IMR-90 (cell line): Measurements from ENCODE around the gene F10. TPM values are rescaled to one million over a fixed set of nuclear protein-coding genes. Genes with fewer than 3 reads are reported as not detected.

Experiments used
- ATAC-seq: fragments of 200-7000 bp; cut with Tn5 transposase; 2 replicates; pipeline ENCODE4 v1.9.1; 2020; ENCODE audit warnings: low read depth, mild to moderate bottlenecking, moderate library complexity
- BruUV-seq: library from RNA; stranded (reverse); fragments of 400-500 nt; replicated peaks from 2 replicates; lab custom pipeline; 2021; lab: Mats Ljungman, UMichigan
- CTCF ChIA-PET: fragments of 300-600 bp; formaldehyde crosslinking; extraction: SDS; loops from one replicate; lab custom pipeline; 2021; ENCODE audit warnings: antibody characterized with exemption; lab: Yijun Ruan, JAX
- POLR2A ChIA-PET: fragments of 300-600 bp; sonication (Branson Sonifier 250); formaldehyde crosslinking; loops from one replicate; lab custom pipeline; 2022; ENCODE audit warnings: antibody characterized with exemption; ENCODE audit not compliant: unreplicated experiment; lab: Charles Lee
- DNase-seq: peaks from one replicate; pipeline ENCODE4 v3.0.0; 2013
- H2AFZ ChIP-seq: replicated peaks from 2 replicates; pipeline ENCODE3; 2013; ENCODE audit warnings: low read length, mild to moderate bottlenecking; ENCODE audit not compliant: poor library complexity
- H2AK5ac ChIP-seq: 2 replicates; pipeline ENCODE4 v1.6.1; 2013; ENCODE audit warnings: low read depth, low read length, inconsistent platforms
- H2AK9ac ChIP-seq: replicated peaks from 2 replicates; pipeline ENCODE3; 2013; ENCODE audit warnings: mild to moderate bottlenecking, low read depth, low read length, moderate library complexity; ENCODE audit not compliant: poor library complexity
- H2BK120ac ChIP-seq: 2 replicates; pipeline ENCODE4 v1.6.1; 2013; ENCODE audit warnings: low read depth, low read length, inconsistent platforms
- H2BK15ac ChIP-seq: 3 replicates; pipeline ENCODE4 v1.6.1; 2013; ENCODE audit warnings: low read depth, low read length, inconsistent platforms
- H2BK20ac ChIP-seq: 2 replicates; pipeline ENCODE4 v1.6.1; 2013; ENCODE audit warnings: low read depth, mild to moderate bottlenecking, inconsistent platforms, low read length, moderate library complexity
- H2BK5ac ChIP-seq: 2 replicates; pipeline ENCODE4 v1.6.1; 2013; ENCODE audit warnings: mild to moderate bottlenecking, low read depth, low read length, inconsistent platforms; ENCODE audit not compliant: poor library complexity, severe bottlenecking
- H3K14ac ChIP-seq: replicated peaks from 2 replicates; pipeline ENCODE4 v1.6.1; 2013; ENCODE audit warnings: low read depth, low read length, inconsistent platforms
- H3K18ac ChIP-seq: 2 replicates; pipeline ENCODE4 v1.6.1; 2013; ENCODE audit warnings: low read depth, low read length, control low read depth
- H3K23ac ChIP-seq: 2 replicates; pipeline ENCODE4 v1.6.1; 2013; ENCODE audit warnings: low read depth, low read length, inconsistent platforms
- H3K27ac ChIP-seq: 2 replicates; pipeline ENCODE4 v1.5.1; 2013; ENCODE audit warnings: mild to moderate bottlenecking, control low read depth, low read length; ENCODE audit not compliant: insufficient read depth
- H3K27me3 ChIP-seq: 2 replicates; pipeline ENCODE4 v1.6.1; 2013; ENCODE audit warnings: low read length; ENCODE audit not compliant: control insufficient read depth, insufficient read depth
- H3K36me3 ChIP-seq: 2 replicates; pipeline ENCODE4 v1.6.1; 2013; ENCODE audit warnings: low read length, mixed read lengths; ENCODE audit not compliant: control insufficient read depth, insufficient read depth
- H3K4ac ChIP-seq: 2 replicates; pipeline ENCODE4 v1.6.1; 2013; ENCODE audit warnings: low read depth, low read length, inconsistent platforms
- H3K4me1 ChIP-seq: 2 replicates; pipeline ENCODE4 v1.6.1; 2013; ENCODE audit warnings: low read length, mixed read lengths; ENCODE audit not compliant: control insufficient read depth, insufficient read depth
- H3K4me2 ChIP-seq: 2 replicates; pipeline ENCODE4 v1.6.1; 2013; ENCODE audit warnings: low read depth, mild to moderate bottlenecking, control low read depth, low read length, moderate library complexity
- H3K4me3 ChIP-seq: 2 replicates; pipeline ENCODE4 v1.5.1; 2013; ENCODE audit warnings: low read depth, mild to moderate bottlenecking, control low read depth, low read length, moderate library complexity; ENCODE audit not compliant: insufficient read depth
- H3K56ac ChIP-seq: 2 replicates; pipeline ENCODE4 v1.6.1; 2013; ENCODE audit warnings: low read length, inconsistent platforms; ENCODE audit not compliant: insufficient read depth; ENCODE audit errors: extremely low read depth
- H3K79me1 ChIP-seq, 2 experiments: 2 replicates each; pipeline ENCODE4 v1.6.1; 2013; ENCODE audit warnings: low read length in 2 of 2, inconsistent platforms in 1 of 2, low read depth in 1 of 2
- H3K9ac ChIP-seq: 2 replicates; pipeline ENCODE4 v1.6.1; 2013; ENCODE audit warnings: low read depth, low read length, control low read depth
- H3K9me1 ChIP-seq: 2 replicates; pipeline ENCODE4 v1.6.1; 2013; ENCODE audit warnings: low read length, inconsistent platforms; ENCODE audit not compliant: insufficient read depth
- H3K9me3 ChIP-seq: 2 replicates; pipeline ENCODE4 v1.6.1; 2013; ENCODE audit warnings: low read length; ENCODE audit not compliant: control insufficient read depth, insufficient read depth
- H4K20me1 ChIP-seq: 2 replicates; pipeline ENCODE4 v1.6.1; 2013; ENCODE audit warnings: low read length, inconsistent platforms; ENCODE audit not compliant: insufficient read depth
- H4K5ac ChIP-seq: 2 replicates; pipeline ENCODE4 v1.6.1; 2013; ENCODE audit warnings: mild to moderate bottlenecking, low read depth, low read length, control low read depth
- H4K8ac ChIP-seq, 2 experiments: 2 replicates each; pipeline ENCODE4 v1.6.1; 2013; ENCODE audit warnings: low read depth in 2 of 2, low read length in 2 of 2, control low read depth in 1 of 2, inconsistent platforms in 1 of 2
- H4K91ac ChIP-seq: 2 replicates; pipeline ENCODE4 v1.6.1; 2013; ENCODE audit warnings: low read depth, low read length, inconsistent platforms; ENCODE audit not compliant: insufficient read depth
- BHLHE40 ChIP-seq: fragments of 150-350 bp; IDR thresholded peaks from 2 replicates; pipeline ENCODE4 v1.6.1; 2016; ENCODE audit warnings: mild to moderate bottlenecking, low read depth, low read length
- CEBPB ChIP-seq: IDR thresholded peaks from 2 replicates; pipeline ENCODE4 v1.6.1; 2012; ENCODE audit warnings: low read depth, low read length, improper control_type of control experiment
- CHD1 ChIP-seq: IDR thresholded peaks from 2 replicates; pipeline ENCODE4 v1.6.1; 2012; ENCODE audit warnings: low read depth, low read length, improper control_type of control experiment
- CTCF ChIP-seq: conservative IDR thresholded peaks from 2 replicates; pipeline ENCODE4 v1.5.1; 2012; ENCODE audit warnings: mild to moderate bottlenecking, low read depth, low read length, improper control_type of control experiment
- FOS ChIP-seq: fragments of 150-350 bp; IDR thresholded peaks from 2 replicates; pipeline ENCODE4 v1.6.1; 2016; ENCODE audit warnings: low read depth, low read length
- MAFK ChIP-seq: IDR thresholded peaks from 2 replicates; pipeline ENCODE4 v1.6.1; 2012; ENCODE audit warnings: low read depth, low read length, improper control_type of control experiment
- MAZ ChIP-seq: IDR thresholded peaks from 2 replicates; pipeline ENCODE4 v1.6.1; 2012; ENCODE audit warnings: low read depth, mild to moderate bottlenecking, low read length, improper control_type of control experiment, moderate library complexity, borderline replicate concordance
- MXI1 ChIP-seq: IDR thresholded peaks from 2 replicates; pipeline ENCODE4 v1.6.1; 2012; ENCODE audit warnings: low read depth, mild to moderate bottlenecking, low read length, moderate library complexity, borderline replicate concordance
- NFE2L2 ChIP-seq: fragments of 150-350 bp; IDR thresholded peaks from 2 replicates; pipeline ENCODE4 v1.6.1; 2016; ENCODE audit warnings: low read depth, mild to moderate bottlenecking, low read length
- RAD21 ChIP-seq: IDR thresholded peaks from 2 replicates; pipeline ENCODE4 v1.6.1; 2012; ENCODE audit warnings: low read length, improper control_type of control experiment
- RCOR1 ChIP-seq: IDR thresholded peaks from 2 replicates; pipeline ENCODE4 v1.6.1; 2012; ENCODE audit warnings: mild to moderate bottlenecking, low read length, improper control_type of control experiment; ENCODE audit not compliant: insufficient replicate concordance
- RFX5 ChIP-seq: IDR thresholded peaks from 2 replicates; pipeline ENCODE4 v1.8.0; 2012; ENCODE audit warnings: low read depth, mild to moderate bottlenecking, low read length, moderate library complexity
- SMC3 ChIP-seq: fragments of 150-350 bp; IDR thresholded peaks from 2 replicates; pipeline ENCODE4 v1.6.1; 2016; ENCODE audit warnings: low read depth, mild to moderate bottlenecking, antibody characterized with exemption, low read length, moderate library complexity
- USF2 ChIP-seq: fragments of 150-350 bp; IDR thresholded peaks from 2 replicates; pipeline ENCODE4 v1.6.1; 2017; ENCODE audit warnings: mild to moderate bottlenecking, antibody characterized with exemption, low read length, low read depth
- WGBS, 2 experiments: methylation state at CpG; one replicate each; pipeline versions ENCODE4 v1.1.5 to v1.1.7; 2013; ENCODE audit warnings: missing lambda C conversion rate in 2 of 2; ENCODE audit not compliant: insufficient read length in 1 of 2; ENCODE audit errors: extremely low coverage in 2 of 2; 5-methylcytosine and 5-hydroxymethylcytosine counted together
- dilution Hi-C: fragments of 300-500 bp; cut with HindIII; formaldehyde crosslinking; loops from one replicate; pipeline ENCODE4 v1.14.3; 2018; ENCODE audit warnings: low sequenced_read_pairs; ENCODE audit not compliant: unreplicated experiment
- in situ Hi-C: fragments of 300-500 bp; cut with MboI; formaldehyde crosslinking; loops from 3 replicates; pipeline ENCODE4 v1.14.3; 2019; ENCODE audit warnings: low sequenced_read_pairs, inconsistent platforms, mixed read lengths
- intact Hi-C: fragments of 100-400 bp; cut with micrococcal nuclease; formaldehyde crosslinking; loops from 2 replicates; pipeline ENCODE4 v1.10.0; 2022
- polyA plus RNA-seq, 3 experiments: library from polyadenylated mRNA; depleted of rRNA; stranded (reverse); fragments of >200 nt; gene quantifications; 2 replicates each; pipeline ENCODE4 v1.2.3, GENCODE V29; 2012; ENCODE audit warnings: low replicate concordance in 1 of 3
- total RNA-seq: library from RNA; depleted of rRNA; stranded (reverse); fragments of >200 nt; gene quantifications from 2 replicates; pipeline ENCODE4 v1.2.3, GENCODE V29; 2012

The F10 gene
- total and polyA plus RNA-seq, 2 of the 4 experiments (the other 2 are of a cell fraction): 9.1 to 19.5 TPM

GRCh38 chr13:113140677-113141600, 18.3 kb downstream of the F10 start:
- no peaks in the 10 kb centered on the region for H3K9me1 ChIP-seq
- ChIA-PET POLR2A (no interaction called here), CTCF (no interaction called here)
- BruUV-seq: no TSS peak
- H3K23ac ChIP-seq: no peak overlapping the region
- no peak overlapping the region for H3K4me2 ChIP-seq
- WGBS, 2 experiments: 91% methylated on average over 19 of the region's 26 CpGs; no CpG with 5 or more reads in 1 of the 2 experiments
- peaks cover 4% of the 10 kb centered on the region; the same call in 1 of the 2 replicates for H3K27me3 ChIP-seq
- TF ChIP-seq MAFK (no peak), RCOR1 (no peak), USF2 (no peak), CHD1 (no peak), FOS (no peak), MAZ (no peak), MXI1 (no peak), SMC3 (no peak), NFE2L2 (no peak), RAD21 (no peak), CTCF (no peak), RFX5 (no peak), BHLHE40 (no peak), CEBPB (no peak)
- no peak overlapping the region for H3K4ac ChIP-seq
- no peaks in the 10 kb centered on the region for H4K20me1 ChIP-seq
- no peak overlapping the region for H3K56ac ChIP-seq
- no peak overlapping the region for H4K5ac ChIP-seq
- no peak overlapping the region for H3K9ac ChIP-seq
- H3K27ac ChIP-seq: no peak overlapping the region
- dilution Hi-C loops (no loop called here), intact Hi-C loops (no loop called here), in situ Hi-C loops (no loop called here)
- H3K36me3 ChIP-seq: 0 out of 2 replicates have a peak, but pooled peaks cover 1% of the 10 kb centered on the region
- H4K8ac ChIP-seq: no peak overlapping the region
- H2AK9ac ChIP-seq: no peak overlapping the region
- no peak overlapping the region for H2BK20ac ChIP-seq
- H2BK15ac ChIP-seq: no peak overlapping the region
- no peak overlapping the region for H2BK120ac ChIP-seq
- DNase-seq: no peak
- H3K18ac ChIP-seq: no peak overlapping the region
- H3K14ac ChIP-seq: no peak overlapping the region
- ATAC-seq: no peak
- H3K4me1 ChIP-seq: no peaks in the 10 kb centered on the region
- H2BK5ac ChIP-seq: no peak overlapping the region
- H3K79me1 ChIP-seq: no peaks in the 10 kb centered on the region
- H2AK5ac ChIP-seq: no peak overlapping the region
- no peaks in the 10 kb centered on the region for H3K9me3 ChIP-seq
- no peak overlapping the region for H3K4me3 ChIP-seq
- peak overlapping the region; percentile 14 for H2AFZ ChIP-seq
- no peak overlapping the region for H4K91ac ChIP-seq
